SK-MEL-5 (cell line): ENCODE results near the gene SPTAN1. TPM values are rescaled to one million over a fixed set of nuclear protein-coding genes. Genes with fewer than 3 reads are reported as not detected.
"Not testable (repeated sequence)": the region's sequence is repeated elsewhere in the genome, so short reads cannot be mapped to it uniquely, and the experiment has no call there.

Experiments
- DNase-seq: peaks from one replicate; pipeline ENCODE4 v3.0.0-alpha.2; 2016; ENCODE audit warnings: low read depth, low spot score
- in situ Hi-C: cut with HindIII; loops from 2 replicates; pipeline ENCODE4 v1.10.0; 2016; ENCODE audit warnings: low sequenced_read_pairs, high pct_unique_total_duplicates, low pct_unique_long_range_greater_than_20kb
- total RNA-seq: library from RNA; depleted of rRNA; stranded (reverse); fragments of >200 nt; shearing (Covaris generic); gene quantifications from 2 replicates; pipeline ENCODE4 v1.2.3, GENCODE V29; 2014

SPTAN1 gene
- total RNA-seq, 1 experiment from 2014 or later = 91.4 TPM

DNA sequence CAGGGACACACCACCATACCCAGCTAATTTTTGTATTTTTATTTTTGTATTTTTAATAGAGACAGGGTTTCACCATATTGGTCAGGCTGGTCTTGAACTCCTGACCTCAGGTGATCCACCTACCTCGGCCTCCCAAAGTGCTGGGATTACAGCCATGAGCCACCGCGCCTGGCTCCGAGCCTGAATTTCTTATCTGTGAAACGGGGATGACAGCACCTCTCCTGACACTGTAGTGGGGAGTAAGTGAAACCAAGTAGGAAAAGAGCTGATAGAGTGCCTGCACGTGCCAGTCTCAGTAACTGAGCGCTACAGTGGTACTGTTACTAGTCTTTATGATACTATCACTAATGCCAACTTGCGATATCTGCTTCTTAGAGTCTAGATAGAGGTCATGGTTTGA, 32.8 kb downstream of the SPTAN1 start:
- DNase-seq, in situ Hi-C loops: not testable (repeated sequence)

DNA sequence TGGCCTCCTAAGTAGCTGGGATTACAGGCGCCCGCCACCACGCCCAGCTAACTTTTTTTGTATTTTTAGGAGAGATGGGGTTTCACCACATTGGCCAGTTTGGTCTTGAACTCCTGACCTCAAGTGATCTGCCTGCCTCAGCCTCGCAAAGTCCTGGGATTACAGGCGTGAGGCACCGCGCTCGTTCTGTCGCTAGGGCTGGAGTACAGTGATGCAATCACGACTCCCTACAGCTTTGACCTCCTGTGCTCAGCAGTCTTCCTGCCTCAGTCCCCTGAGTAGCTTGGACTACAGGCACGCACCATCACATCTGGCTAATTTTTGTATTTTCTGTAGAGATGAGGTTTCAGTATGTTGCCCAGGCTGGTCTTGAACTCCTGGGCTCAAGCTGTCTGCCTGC, 34.5 kb downstream of the SPTAN1 start:
- in situ Hi-C loops = not testable (repeated sequence)

DNA sequence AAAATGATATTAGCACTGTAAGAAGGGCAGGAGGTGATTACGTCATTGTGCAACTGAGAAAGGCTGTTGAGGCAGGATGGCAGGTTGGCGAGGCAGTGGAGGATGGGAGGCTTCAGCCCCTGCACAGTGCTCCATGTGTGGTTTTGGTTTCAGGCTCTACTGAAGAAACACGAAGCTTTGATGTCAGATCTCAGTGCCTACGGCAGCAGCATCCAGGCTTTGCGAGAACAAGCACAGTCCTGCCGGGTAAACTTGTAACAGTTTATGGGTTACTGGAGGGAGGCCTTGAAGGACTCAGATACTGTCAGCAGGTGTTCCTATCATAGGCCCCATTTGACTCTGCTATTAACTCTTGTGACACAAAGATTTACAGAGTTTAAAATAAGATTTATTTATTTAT, 35.1 kb downstream of the SPTAN1 start:
- no peak for DNase-seq

More for the DNA sequence above, 34.5 kb downstream of the SPTAN1 start:
- DNase-seq = not testable (repeated sequence)

DNA sequence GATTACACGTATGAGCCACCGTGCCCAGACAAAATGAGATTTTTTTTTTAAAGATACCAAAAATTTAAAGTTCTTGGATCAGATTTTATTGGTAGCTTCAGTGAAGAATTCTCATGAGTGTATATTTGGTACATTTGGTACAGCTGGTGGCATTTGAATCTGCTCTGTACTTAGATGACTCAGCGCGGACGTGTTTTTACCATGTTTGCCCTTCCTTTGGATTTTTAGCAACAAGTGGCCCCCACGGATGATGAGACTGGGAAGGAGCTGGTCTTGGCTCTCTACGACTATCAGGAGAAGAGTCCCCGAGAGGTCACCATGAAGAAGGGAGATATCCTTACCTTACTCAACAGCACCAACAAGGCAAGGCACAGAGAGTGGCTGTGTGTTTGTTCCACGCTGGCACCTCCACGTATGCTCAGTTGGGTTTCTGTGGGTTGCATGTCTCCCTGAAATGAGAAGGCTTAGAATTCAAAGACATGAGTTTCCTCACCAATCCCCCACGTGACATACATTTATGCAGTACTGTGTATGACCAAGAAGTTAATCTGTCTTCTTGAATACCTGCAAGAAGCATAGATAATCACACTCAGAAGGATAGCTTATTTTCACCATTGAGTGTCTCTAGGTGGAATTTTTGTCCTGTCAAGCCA, 36.3 kb downstream of the SPTAN1 start:
- DNase-seq = no peak
- in situ Hi-C loops = no loop called here

More for the DNA sequence above, 35.1 kb downstream of the SPTAN1 start:
- in situ Hi-C loops = no loop called here

DNA sequence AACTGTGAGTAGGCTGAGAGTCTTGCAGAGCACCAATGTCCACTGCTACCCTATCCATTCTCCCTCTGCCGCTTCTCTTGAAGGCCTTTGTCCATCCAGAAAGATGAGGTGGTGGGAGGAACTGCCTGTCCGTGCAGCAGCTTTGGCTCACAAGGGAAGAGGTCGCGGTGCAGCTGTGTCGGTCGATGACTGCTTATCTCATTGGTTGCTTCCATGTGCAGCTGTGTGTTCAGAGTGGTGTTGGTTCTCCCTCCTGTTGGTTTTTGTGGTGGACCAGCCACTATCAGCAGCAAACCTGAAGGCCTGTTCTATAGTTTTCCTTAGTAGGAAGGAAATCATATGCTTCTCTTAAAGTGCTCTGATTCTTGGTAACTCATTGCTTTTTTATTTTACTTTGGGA, 40.7 kb downstream of the SPTAN1 start:
- in situ Hi-C loops = no loop called here
- no peak for DNase-seq

DNA sequence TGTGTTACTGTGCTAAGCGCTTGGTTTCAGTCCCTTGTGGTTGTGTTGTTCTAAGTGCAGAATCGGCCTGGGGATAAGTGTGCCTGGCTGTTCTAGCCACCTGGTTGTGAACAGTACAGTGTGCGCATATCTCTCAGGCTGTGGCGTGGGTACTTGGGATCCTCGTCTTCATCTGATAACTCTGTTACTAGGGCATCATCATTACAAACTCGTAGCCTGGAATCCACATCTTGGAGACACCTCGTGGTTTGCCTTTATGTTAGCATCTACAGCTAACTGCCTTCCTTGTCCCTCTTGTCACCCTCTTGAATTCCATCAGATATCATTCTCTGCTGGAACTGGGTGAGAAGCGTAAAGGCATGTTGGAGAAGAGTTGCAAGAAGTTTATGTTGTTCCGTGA, 41.5 kb downstream of the SPTAN1 start:
- in situ Hi-C loops = no loop called here
- DNase-seq = no peak

DNA sequence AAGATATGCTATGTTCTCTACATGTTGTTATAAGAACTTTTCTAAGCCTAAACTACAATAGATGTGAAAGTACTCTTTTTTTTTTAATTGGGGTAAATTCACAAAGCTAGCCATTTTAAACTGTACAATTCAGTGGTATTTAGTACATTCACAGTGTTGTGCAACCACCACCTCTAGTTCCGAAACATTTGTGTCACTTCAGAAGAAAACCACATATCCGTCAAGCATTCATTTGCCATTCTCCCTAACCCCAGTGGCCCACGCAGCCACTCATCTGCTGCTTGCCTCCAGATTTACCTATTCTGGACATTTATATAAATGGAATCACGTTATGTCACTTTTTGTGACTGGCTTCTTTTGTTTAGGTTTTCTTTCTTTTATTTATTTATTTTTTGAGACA, 43.1 kb downstream of the SPTAN1 start:
- DNase-seq = no peak
- in situ Hi-C loops = no loop called here

DNA sequence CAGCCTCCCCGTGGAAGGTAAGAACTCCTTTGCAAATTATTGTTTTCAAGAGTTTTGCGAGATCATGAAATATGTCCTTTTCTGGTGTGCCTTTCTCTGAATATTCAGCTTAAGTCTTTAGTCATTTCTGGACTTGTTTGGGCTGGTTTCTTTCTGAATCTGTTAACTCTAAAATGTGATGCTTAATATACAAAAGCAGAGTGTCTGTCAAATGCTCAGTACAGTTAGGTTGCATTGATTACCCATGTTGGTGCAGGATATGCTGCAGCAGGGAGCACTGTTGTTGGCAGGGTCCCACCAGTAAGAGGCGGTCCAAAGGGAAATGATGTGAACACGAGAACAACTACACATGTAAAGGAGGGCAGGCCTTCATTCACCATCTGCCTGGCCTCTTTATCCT, 47.7 kb downstream of the SPTAN1 start:
- in situ Hi-C loops = no loop called here
- no peak for DNase-seq

DNA sequence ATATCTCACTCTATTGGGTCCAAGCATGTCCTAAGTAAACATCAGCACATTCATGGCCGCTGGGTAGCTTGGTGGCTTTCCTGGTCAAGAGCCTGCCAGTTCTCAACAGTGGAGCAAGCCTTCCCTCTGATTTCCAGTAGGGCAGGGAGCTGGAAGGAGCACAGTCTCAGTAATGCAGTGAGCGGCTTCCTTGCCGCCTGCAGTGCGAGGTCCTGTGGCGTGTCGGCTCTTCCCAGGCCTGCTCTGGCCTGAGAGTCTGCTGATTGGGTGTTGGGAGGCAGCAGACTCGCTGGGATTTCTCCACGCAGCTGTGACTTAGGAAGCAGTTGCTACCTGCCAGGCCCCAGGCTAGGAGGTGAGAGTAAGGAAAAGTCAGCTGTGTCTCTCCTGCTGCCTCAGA, 51.3 kb downstream of the SPTAN1 start:
- in situ Hi-C loops = no loop called here
- DNase-seq = no peak

DNA sequence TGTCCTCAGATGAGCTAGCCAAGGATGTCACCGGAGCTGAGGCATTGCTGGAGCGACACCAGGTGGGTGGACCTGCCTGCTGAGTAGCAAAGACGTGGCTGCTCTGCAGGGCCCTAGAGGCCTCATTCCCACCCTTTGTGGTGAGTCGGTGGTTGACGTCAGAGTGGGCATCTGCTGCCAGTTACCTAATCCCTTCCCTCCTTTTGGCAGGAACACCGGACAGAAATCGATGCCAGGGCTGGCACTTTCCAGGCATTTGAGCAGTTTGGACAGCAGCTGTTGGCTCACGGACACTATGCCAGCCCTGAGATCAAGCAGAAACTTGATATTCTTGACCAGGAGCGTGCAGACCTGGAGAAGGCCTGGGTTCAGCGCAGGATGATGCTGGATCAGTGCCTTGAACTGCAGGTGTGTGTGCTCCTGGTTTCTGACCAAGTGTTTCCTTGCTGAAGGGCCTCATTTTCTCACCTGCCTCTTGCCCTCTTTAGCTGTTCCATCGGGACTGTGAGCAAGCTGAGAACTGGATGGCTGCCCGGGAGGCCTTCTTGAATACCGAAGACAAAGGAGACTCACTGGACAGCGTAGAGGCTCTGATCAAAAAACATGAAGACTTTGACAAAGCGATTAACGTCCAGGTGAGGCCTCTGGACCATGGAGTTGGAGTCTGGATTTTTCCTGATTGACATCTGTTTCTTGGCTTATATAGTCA, 55.4 kb downstream of the SPTAN1 start:
- in situ Hi-C loops = no loop called here
- no peak for DNase-seq

DNA sequence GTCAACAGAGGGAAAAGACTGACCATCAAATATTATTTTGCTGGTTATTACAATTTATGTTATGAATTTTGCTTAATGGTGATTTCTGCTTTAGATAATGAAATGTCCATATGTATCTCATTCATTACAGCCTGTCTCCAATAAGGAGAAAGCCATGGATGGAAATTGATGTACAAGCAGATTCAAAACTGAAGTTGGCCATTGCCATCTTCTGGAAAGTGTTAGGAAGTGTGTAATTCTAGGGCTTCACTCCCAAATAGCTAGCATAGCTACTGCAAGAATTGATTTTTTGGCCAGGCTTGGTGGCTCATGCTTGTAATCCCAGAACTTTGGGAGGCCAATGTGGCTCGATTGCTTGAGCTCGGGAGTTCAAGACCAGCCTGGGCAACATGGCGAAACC, 58.5 kb downstream of the SPTAN1 start:
- in situ Hi-C loops = no loop called here
- DNase-seq = peak; percentile 16

DNA sequence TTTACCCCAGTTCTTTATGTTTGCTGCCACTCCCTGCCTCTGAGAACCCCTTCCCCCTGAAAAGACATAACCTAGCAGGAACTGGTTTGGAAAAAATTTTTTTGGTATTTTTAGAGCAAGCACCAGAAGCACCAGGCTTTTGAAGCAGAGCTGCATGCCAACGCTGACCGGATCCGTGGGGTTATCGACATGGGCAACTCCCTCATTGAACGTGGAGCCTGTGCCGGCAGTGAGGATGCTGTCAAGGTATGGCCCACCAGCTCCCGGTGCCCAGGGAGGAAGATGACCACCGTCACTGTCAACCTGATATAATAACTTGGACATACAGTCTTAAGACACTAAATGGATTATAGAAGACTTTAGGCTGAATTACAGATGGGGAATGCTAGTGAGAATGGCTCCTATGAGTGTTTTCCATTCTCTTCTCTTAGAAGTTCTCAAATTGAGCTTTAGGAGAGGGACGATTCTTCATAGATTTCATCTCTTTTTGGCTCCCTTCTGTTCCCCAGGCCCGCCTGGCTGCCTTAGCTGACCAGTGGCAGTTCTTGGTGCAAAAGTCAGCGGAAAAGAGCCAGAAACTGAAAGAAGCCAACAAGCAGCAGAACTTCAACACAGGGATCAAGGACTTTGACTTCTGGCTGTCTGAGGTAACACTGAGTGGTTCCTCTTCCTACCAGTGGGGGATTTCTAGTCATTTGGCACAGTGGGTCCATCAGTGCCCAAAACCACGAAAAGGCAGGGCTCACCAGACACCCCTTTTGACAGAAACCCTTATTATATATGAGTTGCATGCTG, 59.4 kb downstream of the SPTAN1 start:
- DNase-seq = no peak
- in situ Hi-C loops = no loop called here

DNA sequence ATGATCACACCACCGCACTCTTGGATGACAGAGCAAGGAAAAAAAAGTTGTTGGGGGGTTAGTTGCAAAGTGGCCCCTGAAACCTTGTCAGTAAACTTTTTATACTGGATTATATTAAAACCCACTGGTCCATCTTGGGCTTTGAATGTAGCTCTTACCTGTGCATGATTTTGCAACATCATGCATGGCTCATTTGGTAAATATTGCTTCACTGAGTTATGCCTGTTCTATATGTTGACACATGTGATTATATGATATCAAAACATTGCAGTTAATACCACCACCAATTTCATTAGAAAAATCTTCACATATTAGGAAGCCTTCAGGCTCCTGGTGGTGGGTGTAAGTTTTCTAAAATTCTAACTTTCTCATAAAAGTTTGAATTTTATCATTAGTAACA, 62.3 kb downstream of the SPTAN1 start:
- no peak for DNase-seq
- in situ Hi-C loops = no loop called here

DNA sequence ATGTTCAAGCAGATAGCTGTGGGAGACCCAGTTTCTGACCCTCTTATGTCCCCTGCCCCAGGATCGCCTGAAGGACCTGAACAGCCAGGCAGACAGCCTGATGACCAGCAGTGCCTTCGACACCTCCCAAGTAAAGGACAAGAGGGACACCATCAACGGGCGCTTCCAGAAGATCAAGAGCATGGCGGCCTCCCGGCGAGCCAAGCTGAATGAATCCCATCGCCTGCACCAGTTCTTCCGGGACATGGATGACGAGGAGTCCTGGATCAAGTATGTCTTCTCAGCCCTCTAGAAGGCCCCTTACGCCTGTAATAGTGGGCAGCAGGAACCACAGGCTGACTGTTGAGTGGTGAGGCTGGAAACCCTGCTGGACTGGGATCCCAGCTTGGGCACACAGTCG, 63.2 kb downstream of the SPTAN1 start:
- in situ Hi-C loops = no loop called here
- no peak for DNase-seq

DNA sequence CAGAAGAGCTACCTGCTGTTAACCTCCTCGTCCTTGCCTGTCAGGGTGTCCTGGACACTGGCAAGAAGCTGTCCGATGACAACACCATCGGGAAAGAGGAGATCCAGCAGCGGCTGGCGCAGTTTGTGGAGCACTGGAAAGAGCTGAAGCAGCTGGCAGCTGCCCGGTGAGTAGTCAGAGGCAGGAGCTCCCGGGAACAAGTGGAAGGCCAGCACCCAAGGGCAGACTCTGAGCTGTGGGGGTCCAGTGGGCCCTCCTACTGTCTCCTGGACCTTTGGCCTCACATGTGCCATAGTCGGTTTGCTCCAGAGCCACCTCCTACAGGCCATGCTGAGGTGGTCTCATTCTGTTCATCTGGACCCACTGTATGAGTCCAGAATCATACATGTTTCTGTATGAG, 65.6 kb downstream of the SPTAN1 start:
- no peak for DNase-seq

DNA sequence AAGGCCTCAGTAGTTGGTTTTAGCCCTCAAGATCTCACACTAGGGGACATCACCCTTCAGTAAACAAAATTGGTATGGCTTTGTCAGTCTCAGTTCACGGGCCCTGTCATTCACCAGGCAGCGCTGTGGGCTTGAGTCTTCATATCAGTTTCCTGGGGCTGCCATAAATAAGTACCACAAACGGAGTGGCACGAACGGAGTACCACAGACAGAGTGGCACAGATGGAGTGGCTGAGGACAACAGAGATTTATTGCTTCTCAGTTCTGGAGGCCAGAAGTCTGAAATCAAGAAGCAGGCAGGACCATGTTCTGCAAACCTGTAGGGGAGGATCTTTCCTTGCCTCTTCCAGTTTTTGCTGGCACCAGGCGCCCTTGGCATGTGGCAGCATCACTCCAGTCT, 66.7 kb downstream of the SPTAN1 start:
- no peak for DNase-seq
- in situ Hi-C loops = no loop called here

More for the DNA sequence above, 65.6 kb downstream of the SPTAN1 start:
- in situ Hi-C loops = no loop called here

DNA sequence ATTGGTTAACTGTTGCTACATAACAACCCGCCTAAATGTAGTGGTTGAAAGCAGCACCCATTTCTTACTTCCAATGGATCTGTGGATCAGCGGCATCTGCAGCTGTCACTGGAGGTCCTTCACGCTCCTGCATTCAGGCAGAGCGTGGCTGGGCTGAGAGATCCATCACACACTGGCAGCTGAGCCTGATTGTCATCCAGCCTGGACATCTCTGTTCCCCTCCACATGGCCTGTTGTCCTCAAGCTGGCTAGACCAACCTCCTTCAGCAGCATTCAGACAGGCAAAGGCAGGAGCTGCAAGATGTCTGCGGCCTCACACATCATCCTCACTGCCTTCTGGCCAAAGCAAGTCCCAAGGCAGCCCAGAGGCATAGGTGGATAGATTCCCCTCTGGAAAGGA, 67.4 kb downstream of the SPTAN1 start:
- DNase-seq = no peak
- in situ Hi-C loops = no loop called here

DNA sequence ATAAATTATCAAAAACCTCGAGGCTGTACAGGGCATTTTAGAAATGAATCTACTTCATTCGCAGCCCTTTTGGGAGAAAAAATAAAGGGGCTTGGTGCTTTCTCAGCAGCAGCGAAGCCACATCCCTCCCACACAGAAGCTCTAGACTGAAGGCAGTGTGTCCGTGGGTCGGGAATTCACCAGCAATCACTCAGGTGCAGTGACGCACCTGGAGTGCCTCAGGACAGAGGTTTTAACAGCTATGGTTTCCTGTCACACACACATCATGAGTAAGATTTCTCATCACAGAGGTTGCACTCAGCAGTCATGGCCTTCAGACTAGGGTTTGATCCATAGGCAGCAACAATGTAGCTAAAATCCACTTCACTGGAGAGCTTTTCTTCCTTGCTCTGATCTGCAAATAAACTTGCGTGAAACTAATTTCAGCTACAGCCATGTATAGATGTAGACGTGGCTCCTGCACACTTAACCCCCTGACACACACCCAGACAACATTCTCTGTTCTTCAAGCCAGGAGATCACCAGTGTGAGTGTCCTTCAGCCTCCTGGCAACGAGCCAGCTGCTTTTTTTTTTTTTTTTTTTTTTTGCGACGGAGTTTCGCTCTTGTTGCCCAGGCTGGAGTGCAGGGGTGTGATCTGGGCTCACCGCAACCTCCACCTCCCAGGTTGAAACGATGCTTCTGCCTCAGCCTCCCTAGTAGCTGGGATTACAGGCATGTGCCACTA, 69.5 kb downstream of the SPTAN1 start:
- in situ Hi-C loops = no loop called here
- no peak for DNase-seq
